ENCODE data around the gene STX8. TPM values are rescaled to one million over a fixed set of nuclear protein-coding genes. Genes with fewer than 3 reads are reported as not detected.
A peak's percentile ranks its signal among the peaks of the same experiment; 100 is the strongest.

Gene STX8
- total RNA-seq, 1 donor from 2014 or later = 61.0 TPM

GRCh38 chr17:9226794-9227135 lies 348.9 kb downstream of the STX8 start:
- no peak for TF ChIP-seq CTCF (IDR thresholded peaks at IDR 0.05; ENCODE audit: partially characterized antibody, unreplicated experiment)
- peaks cover 1% of the 10 kb centered on the region for H3K27me3 Mint-ChIP-seq (ENCODE audit: unreplicated experiment)
- no peaks in the 10 kb centered on the region for H3K9me3 Mint-ChIP-seq (ENCODE audit: unreplicated experiment)
- no peaks in the 10 kb centered on the region for H3K4me1 Mint-ChIP-seq (ENCODE audit: low read depth, unreplicated experiment)
- no peaks in the 10 kb centered on the region for H3K36me3 Mint-ChIP-seq (ENCODE audit: unreplicated experiment)
- H3K4me3 Mint-ChIP-seq (ENCODE audit: unreplicated experiment) = no peak overlapping the region
- no peak overlapping the region for H3K27ac Mint-ChIP-seq (ENCODE audit: unreplicated experiment)
- peak; percentile 17 for DNase-seq

GRCh38 chr17:9226130-9226793 lies 349.4 kb downstream of the STX8 start:
- Mint-ChIP-seq H3K27me3 (ENCODE audit: unreplicated experiment) (peaks cover 1% of the 10 kb centered on the region), H3K27ac (ENCODE audit: unreplicated experiment) (no peak overlapping the region), H3K4me3 (ENCODE audit: unreplicated experiment) (no peak overlapping the region), H3K4me1 (ENCODE audit: low read depth, unreplicated experiment) (no peaks in the 10 kb centered on the region), H3K36me3 (ENCODE audit: unreplicated experiment) (no peaks in the 10 kb centered on the region), H3K9me3 (ENCODE audit: unreplicated experiment) (no peaks in the 10 kb centered on the region)
- TF ChIP-seq CTCF (IDR thresholded peaks at IDR 0.05; ENCODE audit: partially characterized antibody, unreplicated experiment) = no peak
- DNase-seq = peak; percentile 2

GRCh38 chr17:9225305-9226101 lies 350.1 kb downstream of the STX8 start:
- no peaks in the 10 kb centered on the region for H3K36me3 Mint-ChIP-seq (ENCODE audit: unreplicated experiment)
- no peaks in the 10 kb centered on the region for H3K4me1 Mint-ChIP-seq (ENCODE audit: low read depth, unreplicated experiment)
- peaks cover 1% of the 10 kb centered on the region for H3K27me3 Mint-ChIP-seq (ENCODE audit: unreplicated experiment)
- no peak overlapping the region for H3K27ac Mint-ChIP-seq (ENCODE audit: unreplicated experiment)
- H3K4me3 Mint-ChIP-seq (ENCODE audit: unreplicated experiment) = no peak overlapping the region
- TF ChIP-seq CTCF (IDR thresholded peaks at IDR 0.05; ENCODE audit: partially characterized antibody, unreplicated experiment) = no peak
- H3K9me3 Mint-ChIP-seq (ENCODE audit: unreplicated experiment) = no peaks in the 10 kb centered on the region
- DNase-seq = peak; percentile 20

GRCh38 chr17:9224485-9224884 lies 351.1 kb downstream of the STX8 start:
- H3K4me3 Mint-ChIP-seq (ENCODE audit: unreplicated experiment) = no peak overlapping the region
- H3K9me3 Mint-ChIP-seq (ENCODE audit: unreplicated experiment) = no peaks in the 10 kb centered on the region
- no peak for TF ChIP-seq CTCF (IDR thresholded peaks at IDR 0.05; ENCODE audit: partially characterized antibody, unreplicated experiment)
- no peaks in the 10 kb centered on the region for H3K4me1 Mint-ChIP-seq (ENCODE audit: low read depth, unreplicated experiment)
- peaks cover 1% of the 10 kb centered on the region for H3K27me3 Mint-ChIP-seq (ENCODE audit: unreplicated experiment)
- no peaks in the 10 kb centered on the region for H3K36me3 Mint-ChIP-seq (ENCODE audit: unreplicated experiment)
- no peak overlapping the region for H3K27ac Mint-ChIP-seq (ENCODE audit: unreplicated experiment)
- peak; percentile 14 for DNase-seq

GRCh38 chr17:9223531-9223930 lies 352.1 kb downstream of the STX8 start:
- Mint-ChIP-seq H3K27me3 (ENCODE audit: unreplicated experiment) (peaks cover 1% of the 10 kb centered on the region), H3K4me3 (ENCODE audit: unreplicated experiment) (no peak overlapping the region), H3K36me3 (ENCODE audit: unreplicated experiment) (no peaks in the 10 kb centered on the region), H3K4me1 (ENCODE audit: low read depth, unreplicated experiment) (no peaks in the 10 kb centered on the region), H3K9me3 (ENCODE audit: unreplicated experiment) (no peaks in the 10 kb centered on the region), H3K27ac (ENCODE audit: unreplicated experiment) (no peak overlapping the region)
- no peak for DNase-seq
- no peak for TF ChIP-seq CTCF (IDR thresholded peaks at IDR 0.05; ENCODE audit: partially characterized antibody, unreplicated experiment)
